Activated CD4-positive, alpha-beta T cell treated with anti-CD3 and anti-CD28 coated beads, Interleukin-2, amount 50 U/mL, for 48 hours (primary cell): Measurements from ENCODE around the gene DNAJB9.

ENCODE experiments used
- DNase-seq, 2 experiments: peaks; one replicate each; pipeline ENCODE4 v3.0.0-alpha.2; 2020

Gene DNAJB9

GRCh38 chr7:108570146-108570755 lies 577 bp downstream of the DNAJB9 start:
- DNase-seq: peak; percentile 40 to 58

- DNase-seq: no peak
Measured at GRCh38 chr7:108572480-108572879, 2.8 kb downstream of the DNAJB9 start.

- DNase-seq: no peak
Measured at GRCh38 chr7:108575156-108575555, 5.5 kb downstream of the DNAJB9 start.

GRCh38 chr7:108576116-108576515 lies 6.4 kb downstream of the DNAJB9 start:
- no peak for DNase-seq

- DNase-seq: no peak
Measured at GRCh38 chr7:108578937-108579336, 9.3 kb downstream of the DNAJB9 start.

- DNase-seq: no peak
Measured at GRCh38 chr7:108580298-108580697, 10.6 kb downstream of the DNAJB9 start.

- DNase-seq: no peak
Measured at GRCh38 chr7:108581655-108582491, 12.2 kb downstream of the DNAJB9 start.

GRCh38 chr7:108584211-108584610 lies 14.5 kb downstream of the DNAJB9 start:
- no peak for DNase-seq

GRCh38 chr7:108585843-108586242 lies 16.2 kb downstream of the DNAJB9 start:
- DNase-seq: no peak

GRCh38 chr7:108586274-108586710 lies 16.6 kb downstream of the DNAJB9 start:
- DNase-seq: no peak

- DNase-seq: no peak
Measured at GRCh38 chr7:108589199-108589598, 19.5 kb downstream of the DNAJB9 start.

- DNase-seq: no peak
Measured at GRCh38 chr7:108589874-108590273, 20.2 kb downstream of the DNAJB9 start.

- no peak for DNase-seq
Measured at GRCh38 chr7:108590606-108591005, 20.9 kb downstream of the DNAJB9 start.

- DNase-seq: no peak
Measured at GRCh38 chr7:108592646-108593201, 23.1 kb downstream of the DNAJB9 start.

- DNase-seq: no peak
Measured at GRCh38 chr7:108596560-108596959, 26.9 kb downstream of the DNAJB9 start.

- DNase-seq: no peak
Measured at GRCh38 chr7:108598153-108598552, 28.5 kb downstream of the DNAJB9 start.

GRCh38 chr7:108598914-108599580 lies 29.4 kb downstream of the DNAJB9 start:
- no peak for DNase-seq

GRCh38 chr7:108600399-108600798 lies 30.7 kb downstream of the DNAJB9 start:
- no peak for DNase-seq

- no peak for DNase-seq
Measured at GRCh38 chr7:108603656-108604306, 34.1 kb downstream of the DNAJB9 start.

GRCh38 chr7:108604307-108605077 lies 34.8 kb downstream of the DNAJB9 start:
- DNase-seq: no peak

- DNase-seq: no peak
Measured at GRCh38 chr7:108605559-108606201, 36.0 kb downstream of the DNAJB9 start.

- no peak for DNase-seq
Measured at GRCh38 chr7:108609643-108610042, 40.0 kb downstream of the DNAJB9 start.
